ENCODE measurements around the gene CRB2.
"Not testable (repeated sequence)": the region's sequence is repeated elsewhere in the genome, so short reads cannot be mapped to it uniquely, and the experiment has no call there.

CRB2 gene

DNA sequence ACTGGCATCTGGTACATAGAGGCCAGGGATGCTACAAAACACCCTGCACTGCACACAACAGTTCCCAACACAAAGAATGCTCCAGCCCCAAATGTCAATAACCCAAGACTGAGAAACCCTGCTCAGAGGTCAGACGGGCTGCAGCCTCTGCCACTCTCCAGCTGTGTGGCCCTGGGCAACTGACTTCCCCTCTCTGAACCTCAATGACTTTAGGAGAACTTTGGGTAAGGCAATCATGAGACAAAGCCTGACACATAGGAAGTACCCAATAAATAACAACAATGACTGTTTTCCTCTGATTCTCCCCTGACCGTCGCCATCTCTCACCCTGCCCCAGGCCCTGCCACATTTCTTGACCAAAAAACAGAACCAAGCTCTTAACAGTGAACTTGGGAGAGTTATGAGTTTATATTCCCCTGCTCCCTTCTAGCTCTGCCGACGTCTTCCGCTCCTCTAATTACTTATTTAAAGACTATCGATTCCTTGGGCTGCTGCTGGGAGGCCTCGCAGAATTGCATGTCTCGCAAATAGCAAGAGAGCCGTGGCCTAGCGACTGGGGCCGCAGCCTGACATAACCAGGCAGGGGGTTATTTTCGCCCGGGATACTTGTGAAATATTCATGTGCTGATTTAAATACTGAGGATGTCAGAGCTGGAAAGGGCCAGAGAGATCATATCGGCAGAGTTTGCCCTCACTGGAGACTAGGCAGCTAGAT lies 24.5 kb upstream of the CRB2 start:
- Histone ChIP-seq H3K4me3 (replicated peaks; ENCODE audit: insufficient read depth, low read length) (no peak overlapping the region), H3K27me3 (ENCODE audit: insufficient read depth, poor library complexity, severe bottlenecking) (no peaks in the 10 kb centered on the region), H3K27ac (replicated peaks) (no peak overlapping the region)
- TF ChIP-seq SPI1 (IDR thresholded peaks at IDR 0.05; ENCODE audit: borderline replicate concordance, low read depth) (no peak), POLR2AphosphoS5 (IDR thresholded peaks at IDR 0.05; ENCODE audit: low read depth) (no peak)
- TF ChIP-seq, protein P1, sequence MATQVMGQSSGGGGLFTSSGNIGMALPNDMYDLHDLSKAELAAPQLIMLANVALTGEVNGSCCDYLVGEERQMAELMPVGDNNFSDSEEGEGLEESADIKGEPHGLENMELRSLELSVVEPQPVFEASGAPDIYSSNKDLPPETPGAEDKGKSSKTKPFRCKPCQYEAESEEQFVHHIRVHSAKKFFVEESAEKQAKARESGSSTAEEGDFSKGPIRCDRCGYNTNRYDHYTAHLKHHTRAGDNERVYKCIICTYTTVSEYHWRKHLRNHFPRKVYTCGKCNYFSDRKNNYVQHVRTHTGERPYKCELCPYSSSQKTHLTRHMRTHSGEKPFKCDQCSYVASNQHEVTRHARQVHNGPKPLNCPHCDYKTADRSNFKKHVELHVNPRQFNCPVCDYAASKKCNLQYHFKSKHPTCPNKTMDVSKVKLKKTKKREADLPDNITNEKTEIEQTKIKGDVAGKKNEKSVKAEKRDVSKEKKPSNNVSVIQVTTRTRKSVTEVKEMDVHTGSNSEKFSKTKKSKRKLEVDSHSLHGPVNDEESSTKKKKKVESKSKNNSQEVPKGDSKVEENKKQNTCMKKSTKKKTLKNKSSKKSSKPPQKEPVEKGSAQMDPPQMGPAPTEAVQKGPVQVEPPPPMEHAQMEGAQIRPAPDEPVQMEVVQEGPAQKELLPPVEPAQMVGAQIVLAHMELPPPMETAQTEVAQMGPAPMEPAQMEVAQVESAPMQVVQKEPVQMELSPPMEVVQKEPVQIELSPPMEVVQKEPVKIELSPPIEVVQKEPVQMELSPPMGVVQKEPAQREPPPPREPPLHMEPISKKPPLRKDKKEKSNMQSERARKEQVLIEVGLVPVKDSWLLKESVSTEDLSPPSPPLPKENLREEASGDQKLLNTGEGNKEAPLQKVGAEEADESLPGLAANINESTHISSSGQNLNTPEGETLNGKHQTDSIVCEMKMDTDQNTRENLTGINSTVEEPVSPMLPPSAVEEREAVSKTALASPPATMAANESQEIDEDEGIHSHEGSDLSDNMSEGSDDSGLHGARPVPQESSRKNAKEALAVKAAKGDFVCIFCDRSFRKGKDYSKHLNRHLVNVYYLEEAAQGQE (IDR thresholded peaks at IDR 0.05; ENCODE audit: insufficient replicate concordance, low read depth) = no peak
- DNase-seq (ENCODE audit: low read depth in 1 of 2, low spot score in 1 of 2) = no peak

DNA sequence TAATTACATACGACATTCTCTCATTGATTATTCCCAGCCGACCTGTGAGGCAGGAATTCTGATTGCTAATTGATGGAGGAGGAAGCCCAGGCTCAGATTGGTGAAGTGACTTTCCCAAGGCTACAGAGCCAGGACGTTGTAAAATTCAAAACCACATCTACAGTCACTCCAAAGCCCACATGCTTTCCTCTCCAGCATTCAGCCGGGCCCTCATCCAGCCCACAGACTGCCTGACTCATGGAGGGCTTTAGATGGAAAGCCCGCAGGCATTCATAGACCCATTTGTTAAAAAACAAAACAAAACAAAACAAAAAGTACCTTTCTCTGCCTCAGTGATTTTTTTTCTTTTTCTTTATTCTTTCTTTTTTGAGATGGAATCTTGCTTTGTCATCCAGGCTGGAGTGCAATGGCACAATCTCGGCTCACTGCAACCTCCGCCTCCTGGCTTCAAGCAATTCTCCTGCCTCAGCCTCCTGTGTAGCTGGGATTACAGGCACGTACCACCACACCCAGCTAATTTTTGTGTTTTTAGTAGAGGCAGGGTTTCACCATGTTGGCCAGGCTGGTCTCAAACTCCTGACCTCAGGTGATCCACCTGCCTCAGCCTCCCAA lies 22.8 kb upstream of the CRB2 start:
- H3K4me3 ChIP-seq (replicated peaks; ENCODE audit: insufficient read depth, low read length); H3K27me3 ChIP-seq (ENCODE audit: insufficient read depth, poor library complexity, severe bottlenecking); H3K27ac ChIP-seq (replicated peaks); DNase-seq (ENCODE audit: low read depth in 1 of 2, low spot score in 1 of 2): not testable (repeated sequence)

DNA sequence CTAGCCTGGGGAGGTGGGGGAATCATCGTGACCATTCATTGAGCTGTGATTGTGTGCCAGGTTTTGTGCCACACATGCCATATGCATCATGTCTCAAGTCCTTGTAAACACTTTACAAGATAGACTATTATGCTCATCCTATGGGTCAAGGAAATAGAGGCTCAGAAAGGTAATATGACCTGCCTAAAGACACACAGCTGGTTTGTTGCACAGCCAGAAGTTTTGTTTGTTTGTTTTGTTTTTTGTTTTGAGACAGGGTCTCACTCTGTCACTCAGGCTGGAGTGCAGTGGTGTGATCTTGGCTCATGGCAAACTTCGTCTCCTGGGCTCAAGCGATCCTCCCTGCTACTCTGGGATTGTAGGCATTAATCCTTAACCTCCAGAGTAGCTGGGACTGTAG lies 21.4 kb upstream of the CRB2 start:
- Histone ChIP-seq H3K27me3 (ENCODE audit: insufficient read depth, poor library complexity, severe bottlenecking) (no peaks in the 10 kb centered on the region), H3K27ac (replicated peaks) (no peak overlapping the region), H3K4me3 (replicated peaks; ENCODE audit: insufficient read depth, low read length) (no peak overlapping the region)
- TF ChIP-seq, protein P1 (IDR thresholded peaks at IDR 0.05; ENCODE audit: insufficient replicate concordance, low read depth) = no peak
- TF ChIP-seq POLR2AphosphoS5 (IDR thresholded peaks at IDR 0.05; ENCODE audit: low read depth) (no peak), SPI1 (IDR thresholded peaks at IDR 0.05; ENCODE audit: borderline replicate concordance, low read depth) (no peak), GABPA (IDR thresholded peaks at IDR 0.05; ENCODE audit: low read depth) (no peak)
- TF ChIP-seq, protein P2, sequence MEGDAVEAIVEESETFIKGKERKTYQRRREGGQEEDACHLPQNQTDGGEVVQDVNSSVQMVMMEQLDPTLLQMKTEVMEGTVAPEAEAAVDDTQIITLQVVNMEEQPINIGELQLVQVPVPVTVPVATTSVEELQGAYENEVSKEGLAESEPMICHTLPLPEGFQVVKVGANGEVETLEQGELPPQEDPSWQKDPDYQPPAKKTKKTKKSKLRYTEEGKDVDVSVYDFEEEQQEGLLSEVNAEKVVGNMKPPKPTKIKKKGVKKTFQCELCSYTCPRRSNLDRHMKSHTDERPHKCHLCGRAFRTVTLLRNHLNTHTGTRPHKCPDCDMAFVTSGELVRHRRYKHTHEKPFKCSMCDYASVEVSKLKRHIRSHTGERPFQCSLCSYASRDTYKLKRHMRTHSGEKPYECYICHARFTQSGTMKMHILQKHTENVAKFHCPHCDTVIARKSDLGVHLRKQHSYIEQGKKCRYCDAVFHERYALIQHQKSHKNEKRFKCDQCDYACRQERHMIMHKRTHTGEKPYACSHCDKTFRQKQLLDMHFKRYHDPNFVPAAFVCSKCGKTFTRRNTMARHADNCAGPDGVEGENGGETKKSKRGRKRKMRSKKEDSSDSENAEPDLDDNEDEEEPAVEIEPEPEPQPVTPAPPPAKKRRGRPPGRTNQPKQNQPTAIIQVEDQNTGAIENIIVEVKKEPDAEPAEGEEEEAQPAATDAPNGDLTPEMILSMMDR (IDR thresholded peaks at IDR 0.05; ENCODE audit: insufficient read depth, low read length) = no peak
- no peak for DNase-seq (ENCODE audit: low read depth in 1 of 2, low spot score in 1 of 2)

DNA sequence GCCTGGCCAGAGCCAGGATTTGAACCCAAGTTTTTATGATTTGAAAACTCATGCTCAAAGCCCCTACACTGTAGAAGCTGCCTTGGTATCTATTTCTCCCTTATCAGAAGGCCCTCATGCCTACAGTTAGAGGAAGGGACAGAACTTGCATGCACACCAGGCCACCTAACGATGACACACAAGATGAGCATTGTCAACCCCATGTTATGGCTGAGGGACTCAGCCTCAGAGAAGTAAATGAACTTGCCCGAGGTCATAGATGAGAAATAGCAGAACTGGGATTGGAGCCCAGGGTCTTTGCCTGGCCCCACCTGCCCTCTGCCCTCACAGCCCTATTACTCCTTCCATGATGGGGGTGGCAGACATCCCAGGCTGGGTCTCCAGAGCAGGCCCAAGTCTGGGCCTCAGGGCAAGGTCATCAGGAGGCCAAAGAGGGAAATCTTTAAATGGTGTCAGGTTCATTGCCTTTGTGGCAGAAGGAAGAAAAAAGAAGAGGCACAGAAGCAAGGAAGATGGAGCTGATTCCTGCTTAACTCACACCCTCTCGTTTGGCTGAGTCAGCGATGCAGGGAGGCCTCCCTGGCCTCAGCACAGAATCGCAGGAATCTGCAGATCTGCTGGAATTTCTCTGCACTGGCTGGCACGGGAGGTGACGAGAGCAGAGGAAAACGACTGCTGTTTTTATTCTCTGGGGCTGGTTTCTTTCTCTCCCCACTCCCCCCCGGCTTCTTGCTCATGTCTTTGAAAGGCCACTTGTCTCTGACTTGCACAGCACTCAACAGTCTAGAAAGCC lies 20.6 kb upstream of the CRB2 start:
- no peaks in the 10 kb centered on the region for H3K27me3 ChIP-seq (ENCODE audit: insufficient read depth, poor library complexity, severe bottlenecking)
- no peak for TF ChIP-seq GABPA (IDR thresholded peaks at IDR 0.05; ENCODE audit: low read depth)
- no peak for TF ChIP-seq SPI1 (IDR thresholded peaks at IDR 0.05; ENCODE audit: borderline replicate concordance, low read depth)
- TF ChIP-seq, protein P2 (IDR thresholded peaks at IDR 0.05; ENCODE audit: insufficient read depth, low read length) = no peak
- no peak for TF ChIP-seq POLR2AphosphoS5 (IDR thresholded peaks at IDR 0.05; ENCODE audit: low read depth)
- TF ChIP-seq, protein P1 (IDR thresholded peaks at IDR 0.05; ENCODE audit: insufficient replicate concordance, low read depth) = no peak
- H3K27ac ChIP-seq (replicated peaks) = no peak overlapping the region
- no peak overlapping the region for H3K4me3 ChIP-seq (replicated peaks; ENCODE audit: insufficient read depth, low read length)
- DNase-seq (ENCODE audit: low read depth in 1 of 2, low spot score in 1 of 2) = no peak
